HepG2 (cell line): ENCODE measurements around the gene TIAM2. TPM values are rescaled to one million over a fixed set of nuclear protein-coding genes. Genes with fewer than 3 reads are reported as not detected.

ENCODE experiments used
- ATAC-seq: fragments of 200-7000 bp; cut with Tn5 transposase; 3 replicates; pipeline ENCODE4 v1.9.1; 2020; ENCODE audit warnings: mild to moderate bottlenecking, moderate library complexity
- BruUV-seq: library from RNA; stranded (reverse); fragments of 400-500 nt; replicated peaks from 2 replicates; lab custom pipeline; 2021; lab: Mats Ljungman, UMichigan
- CTCF ChIA-PET: fragments of 300-600 bp; formaldehyde crosslinking; extraction: SDS; loops from one replicate; lab custom pipeline; 2021; ENCODE audit warnings: low total read pairs, inconsistent platforms, low intra/inter-chr PET ratio; lab: Yijun Ruan, JAX
- POLR2A ChIA-PET: fragments of 350-600 bp; sonication (Branson Sonifier 250); formaldehyde crosslinking; loops from one replicate; lab custom pipeline; 2020; ENCODE audit warnings: antibody characterized with exemption, inconsistent platforms; lab: Yijun Ruan, JAX
- DNase-seq: peaks from one replicate; pipeline ENCODE4 v3.0.0-alpha.2; 2015; ENCODE audit warnings: low spot score
- FAIRE-seq: peaks from 3 replicates; lab custom pipeline; 2011; peaks lifted over from hg19 to GRCh38; lab: Jason Lieb, UNC
- H2AFZ ChIP-seq: one replicate; pipeline ENCODE4 v1.6.1; 2011; ENCODE audit warnings: low read length, inconsistent platforms
- H3K27ac ChIP-seq: fragments of 300-600 bp; 3 replicates; pipeline ENCODE4 v1.8.0; 2011; ENCODE audit warnings: mixed run types, mild to moderate bottlenecking, mixed read lengths, low read length, inconsistent platforms; ENCODE audit not compliant: insufficient read depth; ENCODE audit errors: extremely low read length
- H3K27me3 ChIP-seq, 2 experiments: fragments of 200-600 bp in 1 of 2; 2 replicates in 1 of 2; 3 replicates in 1 of 2; pipeline versions ENCODE4 v1.6.0 to v1.8.0; 2011; ENCODE audit warnings: low read length in 2 of 2, mild to moderate bottlenecking in 2 of 2, moderate library complexity in 2 of 2, inconsistent platforms in 1 of 2; ENCODE audit not compliant: insufficient read depth in 2 of 2, control insufficient read depth in 1 of 2
- H3K36me3 ChIP-seq, 2 experiments: fragments of 200-600 bp in 1 of 2; replicated peaks in 1 of 2; 2 replicates in 1 of 2; 3 replicates in 1 of 2; pipeline versions ENCODE4 v1.5.1 to v1.8.0; 2011; ENCODE audit warnings: low read length in 2 of 2, inconsistent platforms in 1 of 2; ENCODE audit not compliant: insufficient read depth in 2 of 2, control insufficient read depth in 1 of 2
- H3K4me1 ChIP-seq: 2 replicates; pipeline ENCODE4 v1.5.1; 2012; ENCODE audit warnings: low read length, inconsistent platforms; ENCODE audit not compliant: insufficient read depth
- H3K4me2 ChIP-seq: 2 replicates; pipeline ENCODE4 v1.6.0; 2011; ENCODE audit warnings: low read depth, low read length, inconsistent platforms
- H3K4me3 ChIP-seq, 3 experiments: fragments of 200-600 bp in 1 of 3; sonication (generic), shearing (Covaris generic) in 1 of 3; replicated peaks in 1 of 3; 2 replicates each; pipeline ENCODE4 v1.5.1; 2011 to 2016; ENCODE audit warnings: low read length in 3 of 3, inconsistent platforms in 2 of 3, low read depth in 2 of 3, mild to moderate bottlenecking in 2 of 3, control low read depth in 1 of 3, mixed read lengths in 1 of 3; ENCODE audit not compliant: insufficient read depth in 1 of 3
- H3K79me2 ChIP-seq: one replicate; pipeline ENCODE4 v1.6.1; 2011; ENCODE audit warnings: low read length, inconsistent platforms; ENCODE audit not compliant: insufficient read depth
- H3K9ac ChIP-seq: 2 replicates; pipeline ENCODE4 v1.6.0; 2011; ENCODE audit warnings: mild to moderate bottlenecking, low read depth, low read length, inconsistent platforms; ENCODE audit not compliant: insufficient read depth
- H3K9me3 ChIP-seq: 2 replicates; pipeline ENCODE4 v1.5.1; 2012; ENCODE audit warnings: mild to moderate bottlenecking, low read length
- H4K20me1 ChIP-seq: 2 replicates; pipeline ENCODE4 v1.6.0; 2011; ENCODE audit warnings: inconsistent platforms, mild to moderate bottlenecking, low read length, moderate library complexity; ENCODE audit not compliant: insufficient read depth
- ARID2 ChIP-seq: sonication (generic); formaldehyde crosslinking; IDR thresholded peaks from 2 replicates; pipeline ENCODE4 v1.8.1; 2022; ENCODE audit warnings: mild to moderate bottlenecking, missing genetic modification reagents, borderline replicate concordance
- MED13 ChIP-seq: sonication (generic); formaldehyde crosslinking; IDR thresholded peaks from 2 replicates; pipeline ENCODE4 v1.5.0; 2020; ENCODE audit warnings: missing genetic modification reagents
- PCBP1 ChIP-seq: fragments of 200-400 bp; formaldehyde crosslinking; IDR thresholded peaks from 2 replicates; pipeline ENCODE4 v1.6.1; 2017; ENCODE audit warnings: mild to moderate bottlenecking, low read depth, low read length, borderline replicate concordance
- SP5 ChIP-seq: IDR thresholded peaks from 2 replicates; pipeline ENCODE4 v1.6.1; 2016; ENCODE audit warnings: low read depth, borderline replicate concordance
- ZFP36L2 ChIP-seq: sonication (generic); formaldehyde crosslinking; IDR thresholded peaks from 2 replicates; pipeline ENCODE4 v1.4.0; 2020; ENCODE audit warnings: missing genetic modification reagents
- ZIK1 ChIP-seq: sonication (generic); formaldehyde crosslinking; IDR thresholded peaks from 2 replicates; pipeline ENCODE4 v1.5.0; 2020; ENCODE audit warnings: mild to moderate bottlenecking, low read depth, missing genetic modification reagents, borderline replicate concordance
- ZNF101 ChIP-seq: sonication (generic); formaldehyde crosslinking; IDR thresholded peaks from 2 replicates; pipeline ENCODE4 v1.4.0; 2020; ENCODE audit warnings: mild to moderate bottlenecking, low read depth, missing genetic modification reagents, borderline replicate concordance
- ZNF382 ChIP-seq: sonication (generic); formaldehyde crosslinking; IDR thresholded peaks from 2 replicates; pipeline ENCODE4 v1.5.0; 2020; ENCODE audit warnings: missing genetic modification reagents, mild to moderate bottlenecking, borderline replicate concordance
- ZNF441 ChIP-seq: sonication (generic); formaldehyde crosslinking; IDR thresholded peaks from 2 replicates; pipeline ENCODE4 v1.7.0; 2021; ENCODE audit warnings: missing genetic modification reagents, borderline replicate concordance
- ZNF569 ChIP-seq: sonication (generic); formaldehyde crosslinking; IDR thresholded peaks from 2 replicates; pipeline ENCODE4 v1.5.0; 2020; ENCODE audit warnings: mild to moderate bottlenecking, missing genetic modification reagents, moderate library complexity, borderline replicate concordance
- ZNF720 ChIP-seq: sonication (generic); formaldehyde crosslinking; IDR thresholded peaks from 2 replicates; pipeline ENCODE4 v1.4.0; 2020; ENCODE audit warnings: missing genetic modification reagents
- ZNF749 ChIP-seq: sonication (generic); formaldehyde crosslinking; IDR thresholded peaks from 2 replicates; pipeline ENCODE4 v1.8.0; 2022; ENCODE audit warnings: mild to moderate bottlenecking, missing genetic modification reagents, moderate library complexity, borderline replicate concordance
- ZNF772 ChIP-seq: sonication (generic); formaldehyde crosslinking; IDR thresholded peaks from 2 replicates; pipeline ENCODE4 v1.5.0; 2020; ENCODE audit warnings: mild to moderate bottlenecking, missing genetic modification reagents
- whole genome bisulfite sequencing: methylation state at CpG from one replicate; pipeline ENCODE4 v1.1.6; 2017; ENCODE audit warnings: low lambda C conversion rate; 5-methylcytosine and 5-hydroxymethylcytosine counted together
- in situ Hi-C: cut with HindIII; loops from 2 replicates; pipeline ENCODE4 v1.10.0; 2017; ENCODE audit warnings: low pct_unique_long_range_greater_than_20kb; ENCODE audit not compliant: extremely low pct_ligation_motif_present
- intact Hi-C: fragments of 100-400 bp; cut with micrococcal nuclease; formaldehyde crosslinking; loops from one replicate; pipeline ENCODE4 v1.10.0; 2022; ENCODE audit not compliant: unreplicated experiment
- polyA plus RNA-seq, 8 experiments: library from polyadenylated mRNA; depleted of rRNA in 3 of 8; stranded (reverse) in 7 of 8; unstranded in 1 of 8; fragments of >200 nt; fragmentation: Illumina TruSeq in 4 of 8; extraction: Trizol in 4 of 8; gene quantifications; 2 replicates each; pipeline versions ENCODE4 v1.2.1 to v1.2.3, GENCODE V29; 2011 to 2016; ENCODE audit warnings: low read depth in 4 of 8, missing spikeins in 1 of 8, mixed read lengths in 1 of 8; ENCODE audit not compliant: insufficient read depth in 1 of 8
- total RNA-seq, 5 experiments: library from RNA; depleted of rRNA; stranded (reverse); fragments of >200 nt; fragmentation: Illumina TruSeq; extraction: Trizol; gene quantifications; 2 replicates each; pipeline ENCODE4 v1.2.3, GENCODE V29; 2016; ENCODE audit warnings: low read depth in 1 of 5
- TF ChIP-seq, protein P1 (sequence below): IDR thresholded peaks from 2 replicates; pipeline ENCODE4 v1.6.1; 2018; ENCODE audit warnings: missing genetic modification reagents, mild to moderate bottlenecking, missing compliant biosample characterization
- TF ChIP-seq, protein P2 (sequence below): sonication (generic); formaldehyde crosslinking; IDR thresholded peaks from 2 replicates; pipeline ENCODE4 v1.9.0; 2021; ENCODE audit warnings: missing genetic modification reagents, borderline replicate concordance
- TF ChIP-seq, protein P3 (sequence below): sonication (generic); formaldehyde crosslinking; IDR thresholded peaks from 2 replicates; pipeline ENCODE4 v1.4.0; 2020; ENCODE audit warnings: low read depth, mild to moderate bottlenecking, missing genetic modification reagents
- TF ChIP-seq, protein P4 (sequence below): sonication (generic); formaldehyde crosslinking; IDR thresholded peaks from 2 replicates; pipeline ENCODE4 v1.4.0; 2020; ENCODE audit warnings: missing genetic modification reagents, borderline replicate concordance

The TIAM2 gene
- total and polyA plus RNA-seq, 2 of the 13 experiments (the other 11 are each of a cell fraction or from before 2014, with no cell fraction given): 4.1 to 4.5 TPM

DNA sequence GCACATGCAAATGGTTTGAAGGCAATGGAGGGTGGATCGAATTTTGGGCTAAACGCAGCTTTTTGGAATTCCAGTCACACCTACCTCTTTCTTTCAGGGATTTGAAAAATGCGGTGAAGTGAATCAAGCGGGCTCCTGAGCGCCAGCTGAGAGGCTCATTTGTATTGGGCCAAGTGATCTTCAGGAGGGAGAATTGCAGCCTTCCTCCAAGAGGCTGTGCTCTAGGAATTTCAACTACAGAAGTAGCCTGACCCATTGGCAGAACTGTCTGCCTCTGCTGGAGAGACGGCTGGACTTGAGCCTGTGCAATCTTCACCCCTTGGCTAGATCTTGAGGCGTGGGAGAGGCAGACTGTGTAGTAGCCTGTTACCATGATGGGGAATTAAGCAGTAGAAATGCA is 5.7 kb upstream of the TIAM2 start:
- CTCF ChIA-PET: no interaction called here
- no peaks in the 10 kb centered on the region for H3K9me3 ChIP-seq
- H4K20me1 ChIP-seq: no peaks in the 10 kb centered on the region
- POLR2A ChIA-PET: no interaction called here
- WGBS: 63% methylated on average over 7 of the region's 7 CpGs
- H3K4me1 ChIP-seq: peaks cover 14% of the 10 kb centered on the region
- H3K27me3 ChIP-seq: peaks cover 0 to 2% of the 10 kb centered on the region in 2 experiments; a peak in 1 of 5 replicates
- TF ChIP-seq SP5 (no peak), MED13 (CRISPR knock-in tag) (no peak), ZFP36L2 (CRISPR knock-in tag) (no peak), ZNF772 (CRISPR knock-in tag) (no peak), ZNF749 (CRISPR knock-in tag) (no peak), ZNF441 (CRISPR knock-in tag) (no peak), PCBP1 (no peak), ZNF720 (CRISPR knock-in tag) (no peak), ZNF382 (CRISPR knock-in tag) (no peak), ZIK1 (CRISPR knock-in tag) (no peak), ZNF101 (no peak), ZNF569 (no peak), ARID2 (CRISPR knock-in tag) (no peak)
- TF ChIP-seq, protein P1, sequence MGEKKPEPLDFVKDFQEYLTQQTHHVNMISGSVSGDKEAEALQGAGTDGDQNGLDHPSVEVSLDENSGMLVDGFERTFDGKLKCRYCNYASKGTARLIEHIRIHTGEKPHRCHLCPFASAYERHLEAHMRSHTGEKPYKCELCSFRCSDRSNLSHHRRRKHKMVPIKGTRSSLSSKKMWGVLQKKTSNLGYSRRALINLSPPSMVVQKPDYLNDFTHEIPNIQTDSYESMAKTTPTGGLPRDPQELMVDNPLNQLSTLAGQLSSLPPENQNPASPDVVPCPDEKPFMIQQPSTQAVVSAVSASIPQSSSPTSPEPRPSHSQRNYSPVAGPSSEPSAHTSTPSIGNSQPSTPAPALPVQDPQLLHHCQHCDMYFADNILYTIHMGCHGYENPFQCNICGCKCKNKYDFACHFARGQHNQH (CRISPR knock-in tag): no peak
- TF ChIP-seq, protein P2, sequence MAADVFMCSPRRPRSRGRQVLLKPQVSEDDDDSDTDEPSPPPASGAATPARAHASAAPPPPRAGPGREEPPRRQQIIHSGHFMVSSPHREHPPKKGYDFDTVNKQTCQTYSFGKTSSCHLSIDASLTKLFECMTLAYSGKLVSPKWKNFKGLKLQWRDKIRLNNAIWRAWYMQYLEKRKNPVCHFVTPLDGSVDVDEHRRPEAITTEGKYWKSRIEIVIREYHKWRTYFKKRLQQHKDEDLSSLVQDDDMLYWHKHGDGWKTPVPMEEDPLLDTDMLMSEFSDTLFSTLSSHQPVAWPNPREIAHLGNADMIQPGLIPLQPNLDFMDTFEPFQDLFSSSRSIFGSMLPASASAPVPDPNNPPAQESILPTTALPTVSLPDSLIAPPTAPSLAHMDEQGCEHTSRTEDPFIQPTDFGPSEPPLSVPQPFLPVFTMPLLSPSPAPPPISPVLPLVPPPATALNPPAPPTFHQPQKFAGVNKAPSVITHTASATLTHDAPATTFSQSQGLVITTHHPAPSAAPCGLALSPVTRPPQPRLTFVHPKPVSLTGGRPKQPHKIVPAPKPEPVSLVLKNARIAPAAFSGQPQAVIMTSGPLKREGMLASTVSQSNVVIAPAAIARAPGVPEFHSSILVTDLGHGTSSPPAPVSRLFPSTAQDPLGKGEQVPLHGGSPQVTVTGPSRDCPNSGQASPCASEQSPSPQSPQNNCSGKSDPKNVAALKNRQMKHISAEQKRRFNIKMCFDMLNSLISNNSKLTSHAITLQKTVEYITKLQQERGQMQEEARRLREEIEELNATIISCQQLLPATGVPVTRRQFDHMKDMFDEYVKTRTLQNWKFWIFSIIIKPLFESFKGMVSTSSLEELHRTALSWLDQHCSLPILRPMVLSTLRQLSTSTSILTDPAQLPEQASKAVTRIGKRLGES: no peak
- TF ChIP-seq, protein P3, sequence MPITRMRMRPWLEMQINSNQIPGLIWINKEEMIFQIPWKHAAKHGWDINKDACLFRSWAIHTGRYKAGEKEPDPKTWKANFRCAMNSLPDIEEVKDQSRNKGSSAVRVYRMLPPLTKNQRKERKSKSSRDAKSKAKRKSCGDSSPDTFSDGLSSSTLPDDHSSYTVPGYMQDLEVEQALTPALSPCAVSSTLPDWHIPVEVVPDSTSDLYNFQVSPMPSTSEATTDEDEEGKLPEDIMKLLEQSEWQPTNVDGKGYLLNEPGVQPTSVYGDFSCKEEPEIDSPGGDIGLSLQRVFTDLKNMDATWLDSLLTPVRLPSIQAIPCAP (CRISPR knock-in tag): no peak
- TF ChIP-seq, protein P4, sequence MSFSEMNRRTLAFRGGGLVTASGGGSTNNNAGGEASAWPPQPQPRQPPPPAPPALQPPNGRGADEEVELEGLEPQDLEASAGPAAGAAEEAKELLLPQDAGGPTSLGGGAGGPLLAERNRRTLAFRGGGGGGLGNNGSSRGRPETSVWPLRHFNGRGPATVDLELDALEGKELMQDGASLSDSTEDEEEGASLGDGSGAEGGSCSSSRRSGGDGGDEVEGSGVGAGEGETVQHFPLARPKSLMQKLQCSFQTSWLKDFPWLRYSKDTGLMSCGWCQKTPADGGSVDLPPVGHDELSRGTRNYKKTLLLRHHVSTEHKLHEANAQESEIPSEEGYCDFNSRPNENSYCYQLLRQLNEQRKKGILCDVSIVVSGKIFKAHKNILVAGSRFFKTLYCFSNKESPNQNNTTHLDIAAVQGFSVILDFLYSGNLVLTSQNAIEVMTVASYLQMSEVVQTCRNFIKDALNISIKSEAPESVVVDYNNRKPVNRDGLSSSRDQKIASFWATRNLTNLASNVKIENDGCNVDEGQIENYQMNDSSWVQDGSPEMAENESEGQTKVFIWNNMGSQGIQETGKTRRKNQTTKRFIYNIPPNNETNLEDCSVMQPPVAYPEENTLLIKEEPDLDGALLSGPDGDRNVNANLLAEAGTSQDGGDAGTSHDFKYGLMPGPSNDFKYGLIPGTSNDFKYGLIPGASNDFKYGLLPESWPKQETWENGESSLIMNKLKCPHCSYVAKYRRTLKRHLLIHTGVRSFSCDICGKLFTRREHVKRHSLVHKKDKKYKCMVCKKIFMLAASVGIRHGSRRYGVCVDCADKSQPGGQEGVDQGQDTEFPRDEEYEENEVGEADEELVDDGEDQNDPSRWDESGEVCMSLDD: no peak
- H3K9ac ChIP-seq: no peak overlapping the region
- FAIRE-seq: no peak
- in situ Hi-C loops (no loop called here), intact Hi-C loops (no loop called here)
- no peaks in the 10 kb centered on the region for H3K36me3 ChIP-seq
- H3K79me2 ChIP-seq: no peaks in the 10 kb centered on the region
- H3K4me2 ChIP-seq: no peak overlapping the region
- no peak for ATAC-seq
- H2AFZ ChIP-seq: no peak overlapping the region
- no peak overlapping the region for H3K27ac ChIP-seq
- H3K4me3 ChIP-seq: no peak overlapping the region
- no TSS peak for BruUV-seq
- no peak for DNase-seq
